HepG2 (cell line): Measurements from ENCODE around the gene EIF4G3.

Experiments
- BHLHE40 ChIP-seq: IDR thresholded peaks from 2 replicates; pipeline ENCODE4 v1.6.1; 2011; ENCODE audit warnings: low read length, improper control_type of control experiment
- KMT2A ChIP-seq: sonication (generic); formaldehyde crosslinking; IDR thresholded peaks from 2 replicates; pipeline ENCODE4 v1.4.0; 2020; ENCODE audit warnings: missing genetic modification reagents
- POLR2AphosphoS5 ChIP-seq: IDR thresholded peaks from 2 replicates; pipeline ENCODE4 v1.6.1; 2012; ENCODE audit warnings: low read depth, low read length
- POLR2G ChIP-seq: fragments of 200-400 bp; formaldehyde crosslinking; IDR thresholded peaks from 2 replicates; pipeline ENCODE4 v1.6.1; 2018; ENCODE audit warnings: mild to moderate bottlenecking, low read depth, low read length, moderate library complexity
- PRMT3 ChIP-seq: sonication (generic); formaldehyde crosslinking; IDR thresholded peaks from 2 replicates; pipeline ENCODE4 v1.8.1; 2022; ENCODE audit warnings: low read depth, mild to moderate bottlenecking, moderate library complexity, missing genetic modification reagents, borderline replicate concordance
- ZKSCAN1 ChIP-seq: fragments of 150-350 bp; IDR thresholded peaks from 2 replicates; pipeline ENCODE4 v1.6.1; 2014; ENCODE audit warnings: low read length
- ZNF510 ChIP-seq: sonication (generic); formaldehyde crosslinking; IDR thresholded peaks from 2 replicates; pipeline ENCODE4 v1.4.0; 2020; ENCODE audit warnings: low read depth, mild to moderate bottlenecking, missing genetic modification reagents
- ZNF879 ChIP-seq: sonication (generic); formaldehyde crosslinking; IDR thresholded peaks from 2 replicates; pipeline ENCODE4 v1.8.1; 2023; ENCODE audit warnings: missing genetic modification reagents
- TF ChIP-seq, protein P1 (sequence below): sonication (generic); formaldehyde crosslinking; IDR thresholded peaks from 2 replicates; pipeline ENCODE4 v1.5.1; 2020; ENCODE audit warnings: mild to moderate bottlenecking, missing genetic modification reagents, moderate library complexity
- TF ChIP-seq, protein P2 (sequence below): sonication (generic); formaldehyde crosslinking; IDR thresholded peaks from 2 replicates; pipeline ENCODE4 v1.5.0; 2020; ENCODE audit warnings: mild to moderate bottlenecking, missing genetic modification reagents, moderate library complexity

- TF ChIP-seq ZNF510 (CRISPR knock-in tag), result no peak
- TF ChIP-seq ZKSCAN1, result no peak
- no peak for TF ChIP-seq PRMT3 (CRISPR knock-in tag)
- TF ChIP-seq BHLHE40, result no peak
- TF ChIP-seq, protein P1, sequence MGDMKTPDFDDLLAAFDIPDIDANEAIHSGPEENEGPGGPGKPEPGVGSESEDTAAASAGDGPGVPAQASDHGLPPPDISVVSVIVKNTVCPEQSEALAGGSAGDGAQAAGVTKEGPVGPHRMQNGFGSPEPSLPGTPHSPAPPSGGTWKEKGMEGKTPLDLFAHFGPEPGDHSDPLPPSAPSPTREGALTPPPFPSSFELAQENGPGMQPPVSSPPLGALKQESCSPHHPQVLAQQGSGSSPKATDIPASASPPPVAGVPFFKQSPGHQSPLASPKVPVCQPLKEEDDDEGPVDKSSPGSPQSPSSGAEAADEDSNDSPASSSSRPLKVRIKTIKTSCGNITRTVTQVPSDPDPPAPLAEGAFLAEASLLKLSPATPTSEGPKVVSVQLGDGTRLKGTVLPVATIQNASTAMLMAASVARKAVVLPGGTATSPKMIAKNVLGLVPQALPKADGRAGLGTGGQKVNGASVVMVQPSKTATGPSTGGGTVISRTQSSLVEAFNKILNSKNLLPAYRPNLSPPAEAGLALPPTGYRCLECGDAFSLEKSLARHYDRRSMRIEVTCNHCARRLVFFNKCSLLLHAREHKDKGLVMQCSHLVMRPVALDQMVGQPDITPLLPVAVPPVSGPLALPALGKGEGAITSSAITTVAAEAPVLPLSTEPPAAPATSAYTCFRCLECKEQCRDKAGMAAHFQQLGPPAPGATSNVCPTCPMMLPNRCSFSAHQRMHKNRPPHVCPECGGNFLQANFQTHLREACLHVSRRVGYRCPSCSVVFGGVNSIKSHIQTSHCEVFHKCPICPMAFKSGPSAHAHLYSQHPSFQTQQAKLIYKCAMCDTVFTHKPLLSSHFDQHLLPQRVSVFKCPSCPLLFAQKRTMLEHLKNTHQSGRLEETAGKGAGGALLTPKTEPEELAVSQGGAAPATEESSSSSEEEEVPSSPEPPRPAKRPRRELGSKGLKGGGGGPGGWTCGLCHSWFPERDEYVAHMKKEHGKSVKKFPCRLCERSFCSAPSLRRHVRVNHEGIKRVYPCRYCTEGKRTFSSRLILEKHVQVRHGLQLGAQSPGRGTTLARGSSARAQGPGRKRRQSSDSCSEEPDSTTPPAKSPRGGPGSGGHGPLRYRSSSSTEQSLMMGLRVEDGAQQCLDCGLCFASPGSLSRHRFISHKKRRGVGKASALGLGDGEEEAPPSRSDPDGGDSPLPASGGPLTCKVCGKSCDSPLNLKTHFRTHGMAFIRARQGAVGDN (CRISPR knock-in tag), result no peak
- TF ChIP-seq POLR2AphosphoS5, result no peak
- TF ChIP-seq, protein P2, sequence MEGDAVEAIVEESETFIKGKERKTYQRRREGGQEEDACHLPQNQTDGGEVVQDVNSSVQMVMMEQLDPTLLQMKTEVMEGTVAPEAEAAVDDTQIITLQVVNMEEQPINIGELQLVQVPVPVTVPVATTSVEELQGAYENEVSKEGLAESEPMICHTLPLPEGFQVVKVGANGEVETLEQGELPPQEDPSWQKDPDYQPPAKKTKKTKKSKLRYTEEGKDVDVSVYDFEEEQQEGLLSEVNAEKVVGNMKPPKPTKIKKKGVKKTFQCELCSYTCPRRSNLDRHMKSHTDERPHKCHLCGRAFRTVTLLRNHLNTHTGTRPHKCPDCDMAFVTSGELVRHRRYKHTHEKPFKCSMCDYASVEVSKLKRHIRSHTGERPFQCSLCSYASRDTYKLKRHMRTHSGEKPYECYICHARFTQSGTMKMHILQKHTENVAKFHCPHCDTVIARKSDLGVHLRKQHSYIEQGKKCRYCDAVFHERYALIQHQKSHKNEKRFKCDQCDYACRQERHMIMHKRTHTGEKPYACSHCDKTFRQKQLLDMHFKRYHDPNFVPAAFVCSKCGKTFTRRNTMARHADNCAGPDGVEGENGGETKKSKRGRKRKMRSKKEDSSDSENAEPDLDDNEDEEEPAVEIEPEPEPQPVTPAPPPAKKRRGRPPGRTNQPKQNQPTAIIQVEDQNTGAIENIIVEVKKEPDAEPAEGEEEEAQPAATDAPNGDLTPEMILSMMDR, result no peak
- no peak for TF ChIP-seq KMT2A
- TF ChIP-seq ZNF879 (CRISPR knock-in tag), result no peak
- no peak for TF ChIP-seq POLR2G
Measured at GRCh38 chr1:21205416-21205815, 28.7 kb upstream of the EIF4G3 start.
